ENCODE measurements around the gene IGF2R.
"Not testable (repeated sequence)": the region's sequence is repeated elsewhere in the genome, so short reads cannot be mapped to it uniquely, and the experiment has no call there.

- TF ChIP-seq, protein P1, sequence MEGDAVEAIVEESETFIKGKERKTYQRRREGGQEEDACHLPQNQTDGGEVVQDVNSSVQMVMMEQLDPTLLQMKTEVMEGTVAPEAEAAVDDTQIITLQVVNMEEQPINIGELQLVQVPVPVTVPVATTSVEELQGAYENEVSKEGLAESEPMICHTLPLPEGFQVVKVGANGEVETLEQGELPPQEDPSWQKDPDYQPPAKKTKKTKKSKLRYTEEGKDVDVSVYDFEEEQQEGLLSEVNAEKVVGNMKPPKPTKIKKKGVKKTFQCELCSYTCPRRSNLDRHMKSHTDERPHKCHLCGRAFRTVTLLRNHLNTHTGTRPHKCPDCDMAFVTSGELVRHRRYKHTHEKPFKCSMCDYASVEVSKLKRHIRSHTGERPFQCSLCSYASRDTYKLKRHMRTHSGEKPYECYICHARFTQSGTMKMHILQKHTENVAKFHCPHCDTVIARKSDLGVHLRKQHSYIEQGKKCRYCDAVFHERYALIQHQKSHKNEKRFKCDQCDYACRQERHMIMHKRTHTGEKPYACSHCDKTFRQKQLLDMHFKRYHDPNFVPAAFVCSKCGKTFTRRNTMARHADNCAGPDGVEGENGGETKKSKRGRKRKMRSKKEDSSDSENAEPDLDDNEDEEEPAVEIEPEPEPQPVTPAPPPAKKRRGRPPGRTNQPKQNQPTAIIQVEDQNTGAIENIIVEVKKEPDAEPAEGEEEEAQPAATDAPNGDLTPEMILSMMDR (IDR thresholded peaks at IDR 0.05), result not testable (repeated sequence)
- TF ChIP-seq POLR2AphosphoS5, POLR2A (IDR thresholded peaks at IDR 0.05): not testable (repeated sequence)
Observed at GRCh38 chr6:160125105-160125504, 156.2 kb downstream of the IGF2R start.

Data from breast epithelium (tissue), 3 donors.